GM21423 (cell line): ENCODE measurements around the gene GPS1.
A peak's percentile ranks its signal among the peaks of the same experiment; 100 is the strongest.

Source experiments
- ATAC-seq: cut with Tn5 transposase; IDR thresholded peaks from one replicate; pipeline ENCODE4 v1.9.1; 2021; ENCODE audit warnings: mild to moderate bottlenecking, moderate library complexity; ENCODE audit not compliant: unreplicated experiment

The GPS1 gene

GRCh38 chr17:82098169-82098938 lies 46.7 kb downstream of the GPS1 start, which contains the start of gene FASN:
Gene FASN, minus strand, starts transcription at chr17:82098236. Its CDS starts 1,791 bp downstream, at chr17:82096445.
- peak; percentile 62 for ATAC-seq

GRCh38 chr17:82098939-82099763 lies 47.5 kb downstream of the GPS1 start:
- ATAC-seq: peak; percentile 6

- no peak for ATAC-seq
These were observed 49.0 kb downstream of the GPS1 start for GRCh38 chr17:82100502-82101298.

GRCh38 chr17:82101301-82101715 lies 49.6 kb downstream of the GPS1 start:
- no peak for ATAC-seq

- ATAC-seq: no peak
These were observed 50.3 kb downstream of the GPS1 start for GRCh38 chr17:82101767-82102679.

GRCh38 chr17:82103553-82104451 lies 52.1 kb downstream of the GPS1 start:
- ATAC-seq: no peak

- ATAC-seq: no peak
These were observed 53.2 kb downstream of the GPS1 start for GRCh38 chr17:82104797-82105416.

GRCh38 chr17:82105417-82105881 lies 53.8 kb downstream of the GPS1 start:
- ATAC-seq: no peak

- peak; percentile 78 for ATAC-seq
These were observed 54.4 kb downstream of the GPS1 start for GRCh38 chr17:82105882-82106687.

GRCh38 chr17:82106688-82107305 lies 55.1 kb downstream of the GPS1 start:
- peak; percentile 7 for ATAC-seq
